SKM-1 (cell line): ENCODE data around the gene BACH2.
A peak's percentile ranks its signal among the peaks of the same experiment; 100 is the strongest.

Experiments
- DNase-seq: peaks from one replicate; lab custom pipeline; 2025; ENCODE audit not compliant: unreplicated experiment; lab: John Stamatoyannopoulos, UW

BACH2 gene

GRCh38 chr6:90103056-90103800 lies 193.4 kb downstream of the BACH2 start:
- DNase-seq = no peak

- peak; percentile 69 for DNase-seq
Observed at GRCh38 chr6:90101403-90101802, 195.2 kb downstream of the BACH2 start.

GRCh38 chr6:90100059-90100665 lies 196.5 kb downstream of the BACH2 start:
- no peak for DNase-seq

GRCh38 chr6:90098627-90099026 lies 198.0 kb downstream of the BACH2 start:
- no peak for DNase-seq

- peak; percentile 81 for DNase-seq
Observed at GRCh38 chr6:90098001-90098531, 198.6 kb downstream of the BACH2 start.

- DNase-seq = no peak
Observed at GRCh38 chr6:90097356-90097755, 199.3 kb downstream of the BACH2 start.

- DNase-seq = no peak
Observed at GRCh38 chr6:90096818-90097217, 199.8 kb downstream of the BACH2 start.

GRCh38 chr6:90095788-90096187 lies 200.9 kb downstream of the BACH2 start:
- DNase-seq = no peak

GRCh38 chr6:90095145-90095544 lies 201.5 kb downstream of the BACH2 start:
- no peak for DNase-seq

GRCh38 chr6:90093558-90094073 lies 203.0 kb downstream of the BACH2 start:
- DNase-seq = no peak

- no peak for DNase-seq
Observed at GRCh38 chr6:90090866-90091265, 205.8 kb downstream of the BACH2 start.

GRCh38 chr6:90088009-90088408 lies 208.6 kb downstream of the BACH2 start:
- DNase-seq = no peak

- no peak for DNase-seq
Observed at GRCh38 chr6:90087106-90087833, 209.4 kb downstream of the BACH2 start.

- no peak for DNase-seq
Observed at GRCh38 chr6:90086517-90086916, 210.1 kb downstream of the BACH2 start.

- peak; percentile 77 for DNase-seq
Observed at GRCh38 chr6:90083891-90084290, 212.8 kb downstream of the BACH2 start.

- DNase-seq = no peak
Observed at GRCh38 chr6:90082847-90083246, 213.8 kb downstream of the BACH2 start.

- DNase-seq = no peak
Observed at GRCh38 chr6:90080876-90081481, 215.7 kb downstream of the BACH2 start.

GRCh38 chr6:90079560-90080490 lies 216.8 kb downstream of the BACH2 start:
- DNase-seq = no peak

GRCh38 chr6:90078513-90079289 lies 217.9 kb downstream of the BACH2 start:
- peak; percentile 22 for DNase-seq
